H1 (cell line): ENCODE results near the gene TNPO3. TPM values are rescaled to one million over a fixed set of nuclear protein-coding genes. Genes with fewer than 3 reads are reported as not detected.

ENCODE experiments used
- CTCF ChIA-PET: fragments of 300-600 bp; sonication (Branson Sonifier 250); formaldehyde crosslinking; loops from one replicate; lab custom pipeline; 2021; ENCODE audit not compliant: partially characterized antibody; lab: Charles Lee
- POLR2A ChIA-PET: fragments of 300-600 bp; sonication (Branson Sonifier 250); formaldehyde crosslinking; loops from one replicate; lab custom pipeline; 2021; ENCODE audit warnings: inconsistent platforms; ENCODE audit not compliant: partially characterized antibody; lab: Charles Lee
- DNase-seq, 2 experiments: peaks; one replicate each; pipeline versions ENCODE4 v3.0.0 to v3.0.0-alpha.2; 2010 to 2022; ENCODE audit warnings: low spot score in 2 of 2, low read depth in 1 of 2, mixed read lengths in 1 of 2
- FAIRE-seq: peaks from 2 replicates; lab custom pipeline; 2011; peaks lifted over from hg19 to GRCh38; lab: Jason Lieb, UNC
- H2AFZ ChIP-seq: 2 replicates; pipeline ENCODE4 v1.8.1; 2012; ENCODE audit warnings: low read length, inconsistent platforms
- H2AK5ac ChIP-seq: 2 replicates; pipeline ENCODE4 v1.6.1; 2013; ENCODE audit warnings: low read depth, low read length
- H2BK120ac ChIP-seq: replicated peaks from 2 replicates; pipeline ENCODE3; 2013; ENCODE audit warnings: low read depth, low read length, inconsistent platforms
- H2BK12ac ChIP-seq: 2 replicates; pipeline ENCODE4 v1.6.1; 2013; ENCODE audit warnings: low read depth, low read length
- H2BK15ac ChIP-seq: 2 replicates; pipeline ENCODE4 v1.6.1; 2013; ENCODE audit warnings: low read length
- H2BK20ac ChIP-seq: 2 replicates; pipeline ENCODE4 v1.6.1; 2013; ENCODE audit warnings: low read length
- H2BK5ac ChIP-seq: 2 replicates; pipeline ENCODE4 v1.6.1; 2013; ENCODE audit warnings: low read depth, low read length
- H3K14ac ChIP-seq: 2 replicates; pipeline ENCODE4 v1.6.1; 2013; ENCODE audit warnings: inconsistent platforms; ENCODE audit not compliant: insufficient read length
- H3K18ac ChIP-seq: 2 replicates; pipeline ENCODE4 v1.6.1; 2013; ENCODE audit warnings: low read length; ENCODE audit errors: extremely low read depth
- H3K23ac ChIP-seq: 2 replicates; pipeline ENCODE4 v1.6.1; 2013; ENCODE audit warnings: inconsistent platforms; ENCODE audit not compliant: insufficient read length
- H3K23me2 ChIP-seq: 2 replicates; pipeline ENCODE4 v1.6.1; 2013; ENCODE audit warnings: low read depth, low read length
- H3K27ac ChIP-seq: 2 replicates; pipeline ENCODE4 v1.6.1; 2011; ENCODE audit warnings: low read depth, low read length, inconsistent platforms
- H3K27me3 ChIP-seq, 4 experiments: replicated peaks in 1 of 4; 1 replicate in 1 of 4; 2 replicates in 3 of 4; pipeline versions ENCODE4 v1.6.1 to v1.8.1; 2011 to 2013; ENCODE audit warnings: low read length in 3 of 4, mild to moderate bottlenecking in 3 of 4, inconsistent platforms in 2 of 4, mixed read lengths in 2 of 4, moderate library complexity in 1 of 4; ENCODE audit not compliant: control insufficient read depth in 3 of 4, insufficient read depth in 3 of 4; ENCODE audit errors: extremely low read depth in 1 of 4
- H3K36me3 ChIP-seq, 4 experiments: 2 replicates each; pipeline versions ENCODE4 v1.6.1 to v1.8.1; 2011 to 2013; ENCODE audit warnings: mild to moderate bottlenecking in 4 of 4, low read length in 3 of 4, moderate library complexity in 2 of 4, control low read depth in 1 of 4, inconsistent platforms in 1 of 4; ENCODE audit not compliant: insufficient read depth in 4 of 4, control insufficient read depth in 2 of 4
- H3K4ac ChIP-seq: replicated peaks from 2 replicates; pipeline ENCODE3; 2013; ENCODE audit warnings: low read length, low read depth, mixed read lengths, inconsistent platforms; ENCODE audit not compliant: insufficient read length
- H3K4me1 ChIP-seq, 4 experiments: replicated peaks in 1 of 4; 1 replicate in 1 of 4; 2 replicates in 3 of 4; pipeline versions ENCODE4 v1.6.1 to v1.8.1; 2011 to 2013; ENCODE audit warnings: low read length in 3 of 4, inconsistent platforms in 2 of 4, mixed read lengths in 1 of 4; ENCODE audit not compliant: insufficient read depth in 4 of 4, control insufficient read depth in 3 of 4
- H3K4me2 ChIP-seq, 2 experiments: 2 replicates each; pipeline versions ENCODE4 v1.6.1 to v1.8.1; 2011 to 2013; ENCODE audit warnings: low read depth in 2 of 2, low read length in 2 of 2, control low read depth in 1 of 2, inconsistent platforms in 1 of 2, mild to moderate bottlenecking in 1 of 2; ENCODE audit not compliant: insufficient read depth in 1 of 2
- H3K4me3 ChIP-seq, 4 experiments: fragments of 200-600, 300-600 bp in 1 of 4; sonication (generic), shearing (Covaris generic), sonication (Bioruptor Twin) in 1 of 4; 2 replicates each; pipeline versions ENCODE4 v1.5.1 to v1.8.1; 2011 to 2016; ENCODE audit warnings: low read length in 4 of 4, low read depth in 3 of 4, control low read depth in 2 of 4, inconsistent platforms in 2 of 4, mild to moderate bottlenecking in 2 of 4, mixed read lengths in 1 of 4, moderate library complexity in 1 of 4; ENCODE audit not compliant: insufficient read depth in 2 of 4; ENCODE audit errors: extremely low read depth in 1 of 4
- H3K56ac ChIP-seq: replicated peaks from 2 replicates; pipeline ENCODE3; 2013; ENCODE audit warnings: low read depth, mild to moderate bottlenecking, mixed read lengths, low read length, inconsistent platforms; ENCODE audit not compliant: insufficient read length
- H3K79me1 ChIP-seq: 2 replicates; pipeline ENCODE4 v1.6.1; 2013; ENCODE audit warnings: low read depth, low read length, control low read depth
- H3K79me2 ChIP-seq, 2 experiments: 2 replicates each; pipeline versions ENCODE4 v1.6.1 to v1.8.1; 2012 to 2013; ENCODE audit warnings: low read length in 2 of 2, mild to moderate bottlenecking in 2 of 2, inconsistent platforms in 1 of 2; ENCODE audit not compliant: insufficient read depth in 2 of 2, control insufficient read depth in 1 of 2
- H3K9ac ChIP-seq, 4 experiments: replicated peaks in 1 of 4; 1 replicate in 1 of 4; 2 replicates in 3 of 4; pipeline versions ENCODE4 v1.6.1 to v1.8.1; 2011 to 2013; ENCODE audit warnings: low read depth in 3 of 4, low read length in 3 of 4, control low read depth in 2 of 4, mild to moderate bottlenecking in 2 of 4, moderate library complexity in 2 of 4, inconsistent platforms in 1 of 4; ENCODE audit errors: extremely low read depth in 1 of 4
- H3K9me3 ChIP-seq, 2 experiments: 2 replicates each; pipeline versions ENCODE4 v1.6.1 to v1.8.1; 2012 to 2013; ENCODE audit warnings: mild to moderate bottlenecking in 2 of 2, moderate library complexity in 2 of 2, control low read depth in 1 of 2, inconsistent platforms in 1 of 2, low read depth in 1 of 2, low read length in 1 of 2, mixed read lengths in 1 of 2; ENCODE audit not compliant: insufficient read depth in 2 of 2
- H4K20me1 ChIP-seq, 2 experiments: replicated peaks in 1 of 2; 2 replicates each; pipeline versions ENCODE3 to v1.8.1; 2011 to 2013; ENCODE audit warnings: inconsistent platforms in 2 of 2, low read length in 2 of 2, mild to moderate bottlenecking in 1 of 2; ENCODE audit not compliant: insufficient read depth in 2 of 2, control insufficient read depth in 1 of 2
- H4K5ac ChIP-seq: 2 replicates; pipeline ENCODE4 v1.6.1; 2013; ENCODE audit warnings: low read length, low read depth, mixed read lengths, inconsistent platforms; ENCODE audit not compliant: insufficient read length
- H4K8ac ChIP-seq: 2 replicates; pipeline ENCODE4 v1.8.0; 2013; ENCODE audit warnings: mild to moderate bottlenecking, moderate library complexity, low read length, inconsistent platforms; ENCODE audit not compliant: insufficient read depth; ENCODE audit errors: extremely low read depth
- H4K91ac ChIP-seq: replicated peaks from 2 replicates; pipeline ENCODE3; 2013; ENCODE audit warnings: low read length, mixed read lengths, inconsistent platforms; ENCODE audit not compliant: insufficient read length
- ASH2L ChIP-seq: fragments of 200-600, 300-600 bp; sonication (generic); IDR thresholded peaks from one replicate; pipeline ENCODE4 v1.7.1; 2017; ENCODE audit warnings: low read length
- BCL11A ChIP-seq, 2 experiments: IDR thresholded peaks; one replicate each; pipeline ENCODE4 v1.6.1; 2011; ENCODE audit warnings: low read depth in 2 of 2, low read length in 2 of 2, mild to moderate bottlenecking in 2 of 2
- CHD1 ChIP-seq: IDR thresholded peaks from 2 replicates; pipeline ENCODE4 v1.6.1; 2012; ENCODE audit warnings: low read depth, low read length, improper control_type of control experiment
- CTBP2 ChIP-seq: IDR thresholded peaks from 2 replicates; pipeline ENCODE4 v1.7.0; 2011; ENCODE audit warnings: borderline replicate concordance, mild to moderate bottlenecking, moderate library complexity, mixed read lengths, low read length; ENCODE audit not compliant: insufficient read depth, insufficient read length
- EGR1 ChIP-seq: IDR thresholded peaks from 2 replicates; pipeline ENCODE4 v1.6.1; 2011; ENCODE audit warnings: low read depth, low read length, borderline replicate concordance
- KDM4A ChIP-seq: IDR thresholded peaks from one replicate; pipeline ENCODE4 v1.7.1; 2012; ENCODE audit warnings: low read depth, mild to moderate bottlenecking, moderate library complexity, low read length, inconsistent platforms; ENCODE audit not compliant: severe bottlenecking
- KDM5A ChIP-seq: fragments of 200-600 bp; IDR thresholded peaks from 2 replicates; pipeline ENCODE4 v1.7.1; 2012; ENCODE audit warnings: mild to moderate bottlenecking, low read length, inconsistent platforms, mixed read lengths
- NANOG ChIP-seq: IDR thresholded peaks from 2 replicates; pipeline ENCODE4 v1.6.1; 2011; ENCODE audit warnings: low read length, low read depth, mild to moderate bottlenecking, inconsistent platforms; ENCODE audit not compliant: insufficient read depth, poor library complexity, severe bottlenecking
- RAD21 ChIP-seq, 2 experiments: IDR thresholded peaks in 1 of 2; conservative IDR thresholded peaks in 1 of 2; 2 replicates each; pipeline ENCODE4 v1.6.1; 2011; ENCODE audit warnings: low read depth in 2 of 2, low read length in 2 of 2, improper control_type of control experiment in 1 of 2, inconsistent platforms in 1 of 2, mild to moderate bottlenecking in 1 of 2, moderate library complexity in 1 of 2
- RBBP5 ChIP-seq: IDR thresholded peaks from 2 replicates; pipeline ENCODE4 v1.7.1; 2012; ENCODE audit warnings: low read depth, mild to moderate bottlenecking, inconsistent platforms, low read length, moderate library complexity, borderline replicate concordance
- SIN3A ChIP-seq, 2 experiments: IDR thresholded peaks in 1 of 2; conservative IDR thresholded peaks in 1 of 2; 2 replicates each; pipeline ENCODE4 v1.6.1; 2011 to 2012; ENCODE audit warnings: low read length in 2 of 2, improper control_type of control experiment in 1 of 2, low read depth in 1 of 2, mild to moderate bottlenecking in 1 of 2
- SRF ChIP-seq: IDR thresholded peaks from 2 replicates; pipeline ENCODE4 v1.6.1; 2011; ENCODE audit warnings: mild to moderate bottlenecking, low read depth, low read length, moderate library complexity
- TAF1 ChIP-seq: IDR thresholded peaks from 2 replicates; pipeline ENCODE4 v1.6.1; 2011; ENCODE audit warnings: mild to moderate bottlenecking, low read depth, low read length
- WGBS, 2 experiments: shearing (Covaris generic) in 1 of 2; methylation state at CpG; one replicate each; pipeline versions ENCODE4 v1.1.6 to v1.1.7; 2013 to 2015; ENCODE audit warnings: low lambda C conversion rate in 2 of 2, mixed read lengths in 2 of 2, inconsistent platforms in 1 of 2, low coverage in 1 of 2, missing lambda C conversion rate in 1 of 2; ENCODE audit not compliant: insufficient replicate concordance in 2 of 2, insufficient coverage in 1 of 2, insufficient read length in 1 of 2; ENCODE audit errors: extremely low coverage in 1 of 2, missing lambda C conversion rate in 1 of 2; 5-methylcytosine and 5-hydroxymethylcytosine counted together
- polyA plus RNA-seq, 7 experiments: library from polyadenylated mRNA; depleted of rRNA in 3 of 7; stranded (reverse) in 5 of 7; unstranded in 2 of 7; fragments of >200 nt in 5 of 7; fragments of 200-250 nt in 2 of 7; gene quantifications; 1 replicate in 5 of 7; 2 replicates in 1 of 7; 4 replicates in 1 of 7; pipeline versions ENCODE4 v1.2.1 to v1.2.3, GENCODE V29; 2011 to 2013; ENCODE audit warnings: missing spikeins in 2 of 7, mixed read lengths in 2 of 7
- total RNA-seq: library from RNA; stranded (reverse); fragmentation: NEBNext Ultra II Directional; extraction: Animal tissue kit (Norgen Biotek cat#: 25700); gene quantifications from 2 replicates; pipeline ENCODE4 v1.2.1, GENCODE V29; 2021

TNPO3 gene
- total and polyA plus RNA-seq, 2 of the 8 experiments (the other 6 are each of a cell fraction or from before 2014, with no cell fraction given) = 67.6 to 99.2 TPM

- no peak overlapping the region for H3K14ac ChIP-seq
- CTCF ChIA-PET = interaction anchor here (1.4 to 2.7 kb wide), 7 partner anchors 10 to 173 kb away, joined by 3 to 10 read pairs (median 5); no protein-coding TSS in a partner anchor
- no peak overlapping the region for H2BK15ac ChIP-seq
- H3K79me1 ChIP-seq = no peaks in the 10 kb centered on the region
- H3K56ac ChIP-seq = no peak overlapping the region
- no peaks in the 10 kb centered on the region for H3K79me2 ChIP-seq
- no peak overlapping the region for H2AK5ac ChIP-seq
- FAIRE-seq = no peak
- H3K27me3 ChIP-seq = peaks cover 23 to 33% (median 32%) of the 10 kb centered on the region in 4 experiments
- peak in 1 of 2 experiments; percentile 41 for DNase-seq
- H3K27ac ChIP-seq = no peak overlapping the region
- POLR2A ChIA-PET = interaction anchor here (1.8 kb wide), 1 partner anchor 12 kb away, joined by 5 read pairs; no protein-coding TSS in a partner anchor
- 90% methylated on average over 6 of the region's 6 CpGs; no CpG with 5 or more reads in 1 of the 2 experiments for WGBS, 2 experiments
- peaks cover 2 to 16% (median 4%) of the 10 kb centered on the region in 4 experiments; a peak in 5 of 7 replicates for H3K4me1 ChIP-seq
- H4K8ac ChIP-seq = no peak overlapping the region
- H2AFZ ChIP-seq = no peak overlapping the region
- H3K18ac ChIP-seq = no peak overlapping the region
- no peak overlapping the region for H4K5ac ChIP-seq
- no peak overlapping the region for H3K9ac ChIP-seq
- H4K20me1 ChIP-seq = peaks cover 0 to 1% of the 10 kb centered on the region in 2 experiments
- no peak overlapping the region for H3K4me2 ChIP-seq
- no peak overlapping the region for H2BK12ac ChIP-seq
- H2BK5ac ChIP-seq = no peak overlapping the region
- no peak overlapping the region for H3K4me3 ChIP-seq
- no peak overlapping the region for H4K91ac ChIP-seq
- no peaks in the 10 kb centered on the region for H3K9me3 ChIP-seq
- no peak overlapping the region for H2BK120ac ChIP-seq
- no peak overlapping the region for H3K4ac ChIP-seq
- no peak overlapping the region for H2BK20ac ChIP-seq
- no peaks in the 10 kb centered on the region for H3K36me3 ChIP-seq
- H3K23me2 ChIP-seq = peaks cover 5% of the 10 kb centered on the region; the same call in 1 of the 2 replicates
- no peak overlapping the region for H3K23ac ChIP-seq
- TF ChIP-seq KDM5A = no peak
- TF ChIP-seq CTBP2 = no peak
- TF ChIP-seq ASH2L = no peak
- no peak for TF ChIP-seq BCL11A (IDR thresholded peaks at IDR 0.05; ENCODE audit: low read depth in 2 of 2, low read length in 2 of 2)
- TF ChIP-seq EGR1 = no peak
- no peak for TF ChIP-seq KDM4A
- no peak for TF ChIP-seq SRF
- TF ChIP-seq CHD1 = no peak
- no peak for TF ChIP-seq SIN3A (conservative IDR thresholded peaks at IDR 0.05 in 1 of 2, IDR thresholded peaks at IDR 0.05 in 1 of 2; ENCODE audit: low read depth in 1 of 2, low read length in 2 of 2)
- no peak for TF ChIP-seq RAD21 (IDR thresholded peaks at IDR 0.05 in 1 of 2, conservative IDR thresholded peaks at IDR 0.05 in 1 of 2; ENCODE audit: low read depth in 2 of 2, low read length in 2 of 2)
- TF ChIP-seq TAF1 = no peak
- no peak for TF ChIP-seq RBBP5
- no peak for TF ChIP-seq NANOG
Measured at GRCh38 chr7:128919241-128919640, 135.7 kb downstream of the TNPO3 start.
